DOHH2 (cell line): ENCODE data around the gene TAF4.

Experiments
- H3F3A ChIP-seq: fragments of 200-600 bp; sonication (generic), shearing (Covaris generic); 2 replicates; pipeline ENCODE4 v1.6.0; 2016; ENCODE audit warnings: antibody characterized with exemption, mild to moderate bottlenecking; ENCODE audit not compliant: control insufficient read depth, insufficient read depth
- H3K27ac ChIP-seq: fragments of 200-600 bp; sonication (generic); 2 replicates; pipeline ENCODE4 v1.5.1; 2014; ENCODE audit warnings: low read depth, mild to moderate bottlenecking, low read length, moderate library complexity
- H3K27me3 ChIP-seq: fragments of 200-600 bp; sonication (generic); 2 replicates; pipeline ENCODE4 v1.6.1; 2014; ENCODE audit warnings: mild to moderate bottlenecking, low read length, mixed read lengths; ENCODE audit not compliant: control insufficient read depth
- H3K36me3 ChIP-seq: fragments of 200-600 bp; sonication (generic); 2 replicates; pipeline ENCODE4 v1.6.1; 2014; ENCODE audit warnings: mild to moderate bottlenecking, low read length, moderate library complexity, mixed read lengths; ENCODE audit not compliant: control insufficient read depth
- H3K4me1 ChIP-seq: fragments of 200-600 bp; sonication (generic); 2 replicates; pipeline ENCODE4 v1.6.1; 2014; ENCODE audit warnings: mild to moderate bottlenecking, low read length, mixed read lengths; ENCODE audit not compliant: control insufficient read depth
- H3K4me2 ChIP-seq: fragments of 200-600 bp; sonication (generic); 2 replicates; pipeline ENCODE4 v1.6.0; 2014; ENCODE audit warnings: mild to moderate bottlenecking, low read length, moderate library complexity
- H3K4me3 ChIP-seq: fragments of 200-600 bp; sonication (generic); 2 replicates; pipeline ENCODE4 v1.5.1; 2014; ENCODE audit warnings: mild to moderate bottlenecking, low read length, mixed read lengths
- H3K79me2 ChIP-seq: fragments of 200-600 bp; sonication (generic); 2 replicates; pipeline ENCODE4 v1.6.1; 2014; ENCODE audit warnings: mild to moderate bottlenecking, low read length, mixed read lengths; ENCODE audit not compliant: control insufficient read depth
- H3K9me2 ChIP-seq: fragments of 200-600 bp; sonication (generic); replicated peaks from 2 replicates; pipeline ENCODE4 v1.6.1; 2014; ENCODE audit warnings: mild to moderate bottlenecking, low read length, mixed read lengths; ENCODE audit not compliant: control insufficient read depth
- H3K9me3 ChIP-seq: fragments of 200-600 bp; sonication (generic); 2 replicates; pipeline ENCODE4 v1.6.1; 2014; ENCODE audit warnings: antibody characterized with exemption, low read length, mixed read lengths; ENCODE audit not compliant: control insufficient read depth, insufficient read depth
- H4K20me1 ChIP-seq: fragments of 200-600 bp; sonication (generic); 2 replicates; pipeline ENCODE4 v1.6.0; 2014; ENCODE audit warnings: low read depth, mild to moderate bottlenecking, antibody characterized with exemption, low read length, moderate library complexity; ENCODE audit not compliant: control insufficient read depth, insufficient read depth
- EZH2phosphoT487 ChIP-seq: fragments of 200-600 bp; sonication (generic); IDR thresholded peaks from 2 replicates; pipeline ENCODE4 v1.6.1; 2017; ENCODE audit warnings: borderline replicate concordance, mild to moderate bottlenecking, antibody characterized with exemption, low read length, moderate library complexity, mixed read lengths
- TF ChIP-seq, protein P1 (sequence below): fragments of 200-600 bp; sonication (generic); IDR thresholded peaks from one replicate; pipeline ENCODE4 v1.5.1; 2014; ENCODE audit warnings: antibody characterized with exemption, mild to moderate bottlenecking, low read depth, low read length; ENCODE audit not compliant: poor library complexity, severe bottlenecking

The TAF4 gene

DNA sequence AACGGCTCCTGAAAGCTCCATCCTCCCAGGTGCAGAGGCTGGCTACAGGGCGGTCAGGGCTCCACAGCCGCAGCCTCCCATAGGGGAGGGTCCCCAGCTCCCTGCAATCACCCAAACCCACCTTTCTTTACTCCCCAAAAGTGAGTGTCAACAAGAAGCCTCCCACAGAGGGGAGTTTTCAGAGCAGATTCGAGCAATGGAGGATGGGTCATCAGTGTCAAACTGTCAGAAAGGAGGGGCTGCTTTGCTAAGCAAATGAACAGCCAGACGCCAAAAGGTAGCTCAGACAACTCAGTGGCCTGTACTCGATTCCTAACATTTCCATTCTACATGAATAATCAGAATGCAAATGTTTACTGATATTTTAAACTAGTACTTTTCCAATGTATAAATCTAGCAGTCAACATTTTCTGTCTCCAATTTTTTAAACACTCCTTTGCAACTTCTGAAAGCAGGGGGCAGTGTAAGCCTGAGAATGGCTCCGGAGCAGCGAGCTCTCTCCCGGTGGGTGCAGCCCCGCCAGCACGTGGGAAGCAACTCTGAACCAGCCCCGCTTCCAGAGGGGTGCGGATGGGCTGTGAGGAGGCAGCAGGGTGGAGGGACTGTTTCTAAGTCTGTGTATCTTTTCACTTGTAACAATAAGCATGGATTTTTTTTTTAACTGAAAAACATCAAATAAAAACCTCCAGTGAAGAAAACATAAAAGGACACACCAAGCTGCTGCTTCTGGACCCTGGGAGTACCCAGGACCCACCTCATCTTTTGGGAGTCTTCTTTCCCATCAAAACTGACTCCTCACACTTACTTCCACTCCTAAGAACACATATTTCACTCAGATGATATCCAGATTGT is 54.9 kb downstream of the TAF4 start:
- peaks cover 5% of the 10 kb centered on the region for H3K4me1 ChIP-seq
- no peaks in the 10 kb centered on the region for H3K27me3 ChIP-seq
- peaks cover 62% of the 10 kb centered on the region for H3K36me3 ChIP-seq
- H3F3A ChIP-seq = no peaks in the 10 kb centered on the region
- no peak overlapping the region for H3K4me3 ChIP-seq
- no peaks in the 10 kb centered on the region for H3K9me2 ChIP-seq
- no peak overlapping the region for H3K4me2 ChIP-seq
- no peak for TF ChIP-seq EZH2phosphoT487
- TF ChIP-seq, protein P1, sequence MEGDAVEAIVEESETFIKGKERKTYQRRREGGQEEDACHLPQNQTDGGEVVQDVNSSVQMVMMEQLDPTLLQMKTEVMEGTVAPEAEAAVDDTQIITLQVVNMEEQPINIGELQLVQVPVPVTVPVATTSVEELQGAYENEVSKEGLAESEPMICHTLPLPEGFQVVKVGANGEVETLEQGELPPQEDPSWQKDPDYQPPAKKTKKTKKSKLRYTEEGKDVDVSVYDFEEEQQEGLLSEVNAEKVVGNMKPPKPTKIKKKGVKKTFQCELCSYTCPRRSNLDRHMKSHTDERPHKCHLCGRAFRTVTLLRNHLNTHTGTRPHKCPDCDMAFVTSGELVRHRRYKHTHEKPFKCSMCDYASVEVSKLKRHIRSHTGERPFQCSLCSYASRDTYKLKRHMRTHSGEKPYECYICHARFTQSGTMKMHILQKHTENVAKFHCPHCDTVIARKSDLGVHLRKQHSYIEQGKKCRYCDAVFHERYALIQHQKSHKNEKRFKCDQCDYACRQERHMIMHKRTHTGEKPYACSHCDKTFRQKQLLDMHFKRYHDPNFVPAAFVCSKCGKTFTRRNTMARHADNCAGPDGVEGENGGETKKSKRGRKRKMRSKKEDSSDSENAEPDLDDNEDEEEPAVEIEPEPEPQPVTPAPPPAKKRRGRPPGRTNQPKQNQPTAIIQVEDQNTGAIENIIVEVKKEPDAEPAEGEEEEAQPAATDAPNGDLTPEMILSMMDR = peak; percentile 68
- H3K9me3 ChIP-seq = no peaks in the 10 kb centered on the region
- H4K20me1 ChIP-seq = no peaks in the 10 kb centered on the region
- peaks cover 21% of the 10 kb centered on the region for H3K79me2 ChIP-seq
- H3K27ac ChIP-seq = no peak overlapping the region

DNA sequence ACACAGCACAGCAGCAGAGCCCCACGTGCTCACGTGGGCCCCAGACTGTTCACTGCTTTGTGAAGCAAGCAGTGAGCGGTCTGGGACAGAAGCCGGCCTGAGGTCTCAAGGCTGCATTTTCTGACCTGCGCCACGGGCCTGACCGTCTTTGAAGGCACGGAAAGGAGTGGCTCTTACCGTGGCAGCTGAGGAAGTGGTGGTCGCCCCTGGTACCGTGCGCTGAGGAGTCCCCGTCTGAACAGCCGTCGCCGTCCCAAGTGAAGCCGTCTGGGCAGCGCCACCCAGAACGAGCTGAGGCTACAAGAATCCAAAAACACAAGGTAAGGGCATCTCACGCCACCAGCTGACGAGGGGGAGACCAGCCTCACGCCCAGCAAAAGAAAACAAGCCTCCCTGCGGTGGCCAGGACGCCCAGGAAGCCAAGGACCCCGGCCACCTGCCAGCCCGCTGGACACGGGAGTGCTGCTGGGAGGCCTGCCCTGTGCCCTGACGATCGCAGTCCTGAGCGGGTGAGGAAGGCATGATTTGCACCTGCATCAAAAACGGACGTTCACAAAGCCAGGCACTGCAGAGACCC is 55.7 kb downstream of the TAF4 start:
- H3K9me2 ChIP-seq = no peaks in the 10 kb centered on the region
- H3K9me3 ChIP-seq = no peaks in the 10 kb centered on the region
- H4K20me1 ChIP-seq = no peaks in the 10 kb centered on the region
- H3K4me2 ChIP-seq = no peak overlapping the region
- H3K27me3 ChIP-seq = no peaks in the 10 kb centered on the region
- no peak for TF ChIP-seq EZH2phosphoT487
- TF ChIP-seq, protein P1 = no peak
- H3K27ac ChIP-seq = no peak overlapping the region
- H3K4me1 ChIP-seq = peaks cover 5% of the 10 kb centered on the region
- H3K36me3 ChIP-seq = peaks cover 70% of the 10 kb centered on the region
- no peak overlapping the region for H3K4me3 ChIP-seq
- H3K79me2 ChIP-seq = peaks cover 13% of the 10 kb centered on the region
- no peaks in the 10 kb centered on the region for H3F3A ChIP-seq

DNA sequence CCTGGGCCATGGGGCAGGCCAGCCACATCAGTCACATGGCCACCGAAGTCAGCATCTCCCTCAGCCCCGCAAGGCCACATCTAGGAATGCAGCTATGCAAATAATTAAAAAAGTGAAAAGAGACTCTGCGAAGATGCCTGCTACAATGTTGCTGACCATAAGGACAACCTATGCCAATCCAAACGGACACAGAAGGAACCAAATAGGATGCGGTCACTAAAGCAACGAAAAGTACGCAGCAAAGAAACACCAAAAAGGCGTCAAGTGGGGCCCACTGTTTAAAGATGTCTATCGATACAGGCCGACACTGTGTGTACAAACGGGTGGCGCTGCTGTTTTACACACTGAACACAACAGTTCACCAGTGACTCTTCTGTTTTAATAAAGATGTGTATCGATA is 56.4 kb downstream of the TAF4 start:
- Histone ChIP-seq H3K36me3 (peaks cover 75% of the 10 kb centered on the region), H3K9me2 (no peaks in the 10 kb centered on the region), H3K27me3 (no peaks in the 10 kb centered on the region), H3K9me3 (no peaks in the 10 kb centered on the region), H4K20me1 (no peaks in the 10 kb centered on the region), H3K4me2 (no peak overlapping the region), H3K4me1 (peaks cover 5% of the 10 kb centered on the region), H3F3A (no peaks in the 10 kb centered on the region), H3K27ac (no peak overlapping the region), H3K4me3 (no peak overlapping the region), H3K79me2 (peaks cover 7% of the 10 kb centered on the region)
- TF ChIP-seq, protein P1 = no peak
- TF ChIP-seq EZH2phosphoT487 = no peak
